HepG2 (cell line): Measurements from ENCODE around the gene ZBED1. TPM values are rescaled to one million over a fixed set of nuclear protein-coding genes. Genes with fewer than 3 reads are reported as not detected.

Source experiments
- ATF1 ChIP-seq: IDR thresholded peaks from 2 replicates; pipeline ENCODE4 v1.6.1; 2016; ENCODE audit warnings: mild to moderate bottlenecking, control low read depth
- CEBPB ChIP-seq: IDR thresholded peaks from 2 replicates; pipeline ENCODE4 v1.6.1; 2011; ENCODE audit warnings: low read depth, low read length, improper control_type of control experiment, borderline replicate concordance
- CEBPG ChIP-seq: IDR thresholded peaks from 2 replicates; pipeline ENCODE4 v1.6.1; 2016
- ELF1 ChIP-seq: sonication (generic); formaldehyde crosslinking; IDR thresholded peaks from 2 replicates; pipeline ENCODE4 v1.4.0; 2020; ENCODE audit warnings: missing genetic modification reagents
- EP300 ChIP-seq, 3 experiments: sonication (generic) in 1 of 3; formaldehyde crosslinking in 1 of 3; IDR thresholded peaks; 2 replicates each; pipeline versions ENCODE4 v1.5.1 to v1.6.1; 2011 to 2020; ENCODE audit warnings: low read depth in 2 of 3, low read length in 2 of 3, borderline replicate concordance in 1 of 3, improper control_type of control experiment in 1 of 3, mild to moderate bottlenecking in 1 of 3, missing genetic modification reagents in 1 of 3, moderate library complexity in 1 of 3
- HDAC1 ChIP-seq: sonication (generic); formaldehyde crosslinking; IDR thresholded peaks from 2 replicates; pipeline ENCODE4 v1.5.1; 2020; ENCODE audit warnings: mild to moderate bottlenecking, missing genetic modification reagents
- KDM2A ChIP-seq: sonication (generic); formaldehyde crosslinking; IDR thresholded peaks from 2 replicates; pipeline ENCODE4 v1.4.0; 2020; ENCODE audit warnings: low read depth, missing genetic modification reagents, borderline replicate concordance
- MEF2D ChIP-seq: sonication (generic); formaldehyde crosslinking; IDR thresholded peaks from 2 replicates; pipeline ENCODE4 v1.5.1; 2020; ENCODE audit warnings: mild to moderate bottlenecking, missing genetic modification reagents
- MIER3 ChIP-seq: IDR thresholded peaks from 2 replicates; pipeline ENCODE4 v1.6.1; 2016; ENCODE audit warnings: missing compliant biosample characterization, borderline replicate concordance
- PATZ1 ChIP-seq: sonication (generic); formaldehyde crosslinking; IDR thresholded peaks from 2 replicates; pipeline ENCODE4 v1.4.0; 2020; ENCODE audit warnings: missing genetic modification reagents
- PBX3 ChIP-seq: sonication (generic); formaldehyde crosslinking; IDR thresholded peaks from 2 replicates; pipeline ENCODE4 v1.8.1; 2023; ENCODE audit warnings: missing genetic modification reagents, inconsistent platforms, borderline replicate concordance
- SALL1 ChIP-seq: sonication (generic); formaldehyde crosslinking; IDR thresholded peaks from 2 replicates; pipeline ENCODE4 v1.8.0; 2022; ENCODE audit warnings: mild to moderate bottlenecking, missing genetic modification reagents
- SRY ChIP-seq: sonication (generic); formaldehyde crosslinking; IDR thresholded peaks from 2 replicates; pipeline ENCODE4 v1.8.0; 2022; ENCODE audit warnings: mild to moderate bottlenecking, missing genetic modification reagents
- ZFX ChIP-seq: sonication (generic); formaldehyde crosslinking; IDR thresholded peaks from 2 replicates; pipeline ENCODE4 v1.4.0; 2020; ENCODE audit warnings: mild to moderate bottlenecking, low read depth, missing genetic modification reagents, moderate library complexity
- ZNF430 ChIP-seq: sonication (generic); formaldehyde crosslinking; IDR thresholded peaks from 2 replicates; pipeline ENCODE4 v1.9.0; 2021; ENCODE audit warnings: mild to moderate bottlenecking, missing genetic modification reagents
- ZNF670 ChIP-seq: sonication (generic); formaldehyde crosslinking; IDR thresholded peaks from 2 replicates; pipeline ENCODE4 v1.8.0; 2022; ENCODE audit warnings: mild to moderate bottlenecking, missing genetic modification reagents, borderline replicate concordance
- ZNF687 ChIP-seq: sonication (generic); formaldehyde crosslinking; IDR thresholded peaks from 2 replicates; pipeline ENCODE4 v1.5.1; 2020; ENCODE audit warnings: mild to moderate bottlenecking, missing genetic modification reagents, moderate library complexity
- polyA plus RNA-seq, 8 experiments: library from polyadenylated mRNA; depleted of rRNA in 3 of 8; stranded (reverse) in 7 of 8; unstranded in 1 of 8; fragments of >200 nt; fragmentation: Illumina TruSeq in 4 of 8; extraction: Trizol in 4 of 8; gene quantifications; 2 replicates each; pipeline versions ENCODE4 v1.2.1 to v1.2.3, GENCODE V29; 2011 to 2016; ENCODE audit warnings: low read depth in 4 of 8, missing spikeins in 1 of 8, mixed read lengths in 1 of 8; ENCODE audit not compliant: insufficient read depth in 1 of 8
- total RNA-seq, 5 experiments: library from RNA; depleted of rRNA; stranded (reverse); fragments of >200 nt; fragmentation: Illumina TruSeq; extraction: Trizol; gene quantifications; 2 replicates each; pipeline ENCODE4 v1.2.3, GENCODE V29; 2016; ENCODE audit warnings: low read depth in 1 of 5
- TF ChIP-seq, protein P1 (sequence below): sonication (generic); formaldehyde crosslinking; IDR thresholded peaks from 2 replicates; pipeline ENCODE4 v1.8.1; 2022; ENCODE audit warnings: mild to moderate bottlenecking, missing genetic modification reagents

ZBED1 gene
- total and polyA plus RNA-seq, 2 of the 13 experiments (the other 11 are each of a cell fraction or from before 2014, with no cell fraction given): 20.0 to 29.8 TPM

DNA sequence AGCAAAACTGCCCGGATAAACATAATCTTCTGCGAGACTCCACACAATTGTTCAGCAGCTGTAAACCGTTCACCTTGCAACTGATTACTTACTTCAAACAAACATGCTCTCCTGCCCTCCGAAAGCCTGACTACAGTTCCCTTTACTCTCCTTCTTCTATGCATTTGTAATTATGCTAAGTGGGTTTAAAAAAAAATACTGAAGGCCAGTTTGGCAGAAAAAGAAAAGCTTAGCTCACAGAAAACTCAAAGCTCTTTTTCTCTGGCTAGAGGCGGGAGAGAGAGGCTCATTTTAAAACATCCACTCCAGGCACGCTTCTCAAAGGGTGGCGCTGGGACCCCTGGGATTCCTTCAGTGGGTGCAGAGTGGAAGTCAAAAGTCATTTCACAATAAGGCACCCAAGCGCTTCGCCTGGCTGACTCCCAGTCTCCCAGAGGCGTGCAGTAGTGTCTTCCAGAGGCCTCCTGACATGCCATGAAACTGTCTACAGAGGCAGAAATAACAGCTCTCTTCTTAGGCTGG lies 1.9 kb downstream of the ZBED1 start (continued):
- TF ChIP-seq ZNF687 (CRISPR knock-in tag): peak; percentile 17; the same call in 1 of the 2 replicates
- no peak for TF ChIP-seq ELF1
- TF ChIP-seq EP300 (IDR thresholded peaks at IDR 0.05; ENCODE audit: low read depth in 2 of 2, low read length in 2 of 2): no peak
- TF ChIP-seq EP300 (CRISPR knock-in tag; IDR thresholded peaks at IDR 0.05; ENCODE audit: borderline replicate concordance): no peak
- TF ChIP-seq HDAC1 (CRISPR knock-in tag): peak; percentile 8; the same call in 1 of the 2 replicates
- peak; percentile 42; the same call in 1 of the 2 replicates for TF ChIP-seq CEBPB
- 0 out of 2 replicates have a peak, but pooled peaks have one; percentile 21 for TF ChIP-seq ZNF430 (CRISPR knock-in tag)
- TF ChIP-seq MEF2D (CRISPR knock-in tag): 0 out of 2 replicates have a peak, but pooled peaks have one; percentile 1
- TF ChIP-seq ZNF670 (CRISPR knock-in tag): peak; percentile 50; the same call in 1 of the 2 replicates
- TF ChIP-seq SRY: 0 out of 2 replicates have a peak, but pooled peaks have one; percentile 14
- TF ChIP-seq, protein P1, sequence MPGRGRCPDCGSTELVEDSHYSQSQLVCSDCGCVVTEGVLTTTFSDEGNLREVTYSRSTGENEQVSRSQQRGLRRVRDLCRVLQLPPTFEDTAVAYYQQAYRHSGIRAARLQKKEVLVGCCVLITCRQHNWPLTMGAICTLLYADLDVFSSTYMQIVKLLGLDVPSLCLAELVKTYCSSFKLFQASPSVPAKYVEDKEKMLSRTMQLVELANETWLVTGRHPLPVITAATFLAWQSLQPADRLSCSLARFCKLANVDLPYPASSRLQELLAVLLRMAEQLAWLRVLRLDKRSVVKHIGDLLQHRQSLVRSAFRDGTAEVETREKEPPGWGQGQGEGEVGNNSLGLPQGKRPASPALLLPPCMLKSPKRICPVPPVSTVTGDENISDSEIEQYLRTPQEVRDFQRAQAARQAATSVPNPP (CRISPR knock-in tag): 0 out of 2 replicates have a peak, but pooled peaks have one; percentile 32
- TF ChIP-seq PBX3 (CRISPR knock-in tag): no peak
- peak; percentile 34; the same call in 1 of the 2 replicates for TF ChIP-seq CEBPG (CRISPR knock-in tag)
- peak; percentile 1; the same call in 1 of the 2 replicates for TF ChIP-seq ZFX (CRISPR knock-in tag)
- peak; percentile 58 for TF ChIP-seq ATF1 (CRISPR knock-in tag)
- peak; percentile 22; the same call in 1 of the 2 replicates for TF ChIP-seq KDM2A (CRISPR knock-in tag)
- no peak for TF ChIP-seq MIER3 (CRISPR knock-in tag)
- TF ChIP-seq PATZ1 (CRISPR knock-in tag): 0 out of 2 replicates have a peak, but pooled peaks have one; percentile 3
- TF ChIP-seq SALL1 (CRISPR knock-in tag): peak; percentile 32; the same call in 1 of the 2 replicates
